ENCODE data around the gene FAM187B.

FAM187B gene

DNA sequence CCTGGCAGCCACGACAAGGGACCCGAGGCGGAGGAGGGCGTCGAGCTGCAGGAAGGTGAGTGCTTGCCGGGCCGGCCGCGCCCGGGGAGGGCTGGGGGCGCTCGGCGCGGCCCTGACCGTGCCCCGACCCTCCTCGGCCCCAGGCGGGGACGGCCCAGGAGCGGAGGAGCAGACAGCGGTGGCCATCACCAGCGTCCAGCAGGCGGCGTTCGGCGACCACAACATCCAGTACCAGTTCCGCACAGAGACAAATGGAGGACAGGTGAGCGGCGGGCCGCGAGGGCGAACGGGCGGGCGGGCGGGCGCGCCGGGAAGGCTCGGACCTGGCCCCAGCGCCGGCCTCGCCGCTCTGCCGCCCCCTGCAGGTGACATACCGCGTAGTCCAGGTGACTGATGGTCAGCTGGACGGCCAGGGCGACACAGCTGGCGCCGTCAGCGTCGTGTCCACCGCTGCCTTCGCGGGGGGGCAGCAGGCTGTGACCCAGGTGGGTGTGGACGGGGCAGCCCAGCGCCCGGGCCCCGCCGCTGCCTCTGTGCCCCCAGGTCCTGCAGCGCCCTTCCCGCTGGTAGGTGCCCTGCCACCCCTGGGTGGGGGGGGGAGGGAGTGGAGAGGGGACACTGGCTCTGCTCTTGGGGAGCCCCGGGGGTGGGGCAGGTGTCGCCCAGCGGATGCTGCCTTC, 41.0 kb upstream of the FAM187B start (continued):
- TF ChIP-seq, protein P1, sequence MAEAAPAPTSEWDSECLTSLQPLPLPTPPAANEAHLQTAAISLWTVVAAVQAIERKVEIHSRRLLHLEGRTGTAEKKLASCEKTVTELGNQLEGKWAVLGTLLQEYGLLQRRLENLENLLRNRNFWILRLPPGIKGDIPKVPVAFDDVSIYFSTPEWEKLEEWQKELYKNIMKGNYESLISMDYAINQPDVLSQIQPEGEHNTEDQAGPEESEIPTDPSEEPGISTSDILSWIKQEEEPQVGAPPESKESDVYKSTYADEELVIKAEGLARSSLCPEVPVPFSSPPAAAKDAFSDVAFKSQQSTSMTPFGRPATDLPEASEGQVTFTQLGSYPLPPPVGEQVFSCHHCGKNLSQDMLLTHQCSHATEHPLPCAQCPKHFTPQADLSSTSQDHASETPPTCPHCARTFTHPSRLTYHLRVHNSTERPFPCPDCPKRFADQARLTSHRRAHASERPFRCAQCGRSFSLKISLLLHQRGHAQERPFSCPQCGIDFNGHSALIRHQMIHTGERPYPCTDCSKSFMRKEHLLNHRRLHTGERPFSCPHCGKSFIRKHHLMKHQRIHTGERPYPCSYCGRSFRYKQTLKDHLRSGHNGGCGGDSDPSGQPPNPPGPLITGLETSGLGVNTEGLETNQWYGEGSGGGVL (tag by site-specific recombination; IDR thresholded peaks at IDR 0.05), result peak; percentile 73
- TF ChIP-seq ZNF211 (tag by site-specific recombination; IDR thresholded peaks at IDR 0.05; ENCODE audit: low read depth) (no peak), ZNF341 (tag by site-specific recombination; IDR thresholded peaks at IDR 0.05; ENCODE audit: low read depth) (peak; percentile 64), ZNF169 (tag by site-specific recombination; IDR thresholded peaks at IDR 0.05) (no peak), WT1 (tag by site-specific recombination; IDR thresholded peaks at IDR 0.05) (no peak), OVOL3 (tag by site-specific recombination; IDR thresholded peaks at IDR 0.05) (no peak), ZNF596 (tag by site-specific recombination; IDR thresholded peaks at IDR 0.05) (no peak), SP7 (tag by site-specific recombination; IDR thresholded peaks at IDR 0.05) (peak; percentile 59), ZNF777 (tag by site-specific recombination; IDR thresholded peaks at IDR 0.05; ENCODE audit: borderline replicate concordance) (peak; percentile 75; the same call in 1 of the 2 replicates), ZNF16 (tag by site-specific recombination; IDR thresholded peaks at IDR 0.05; ENCODE audit: low read depth) (no peak), ZNF274 (IDR thresholded peaks at IDR 0.05; ENCODE audit: low read length) (no peak), ZNF274 (tag by site-specific recombination; IDR thresholded peaks at IDR 0.05; ENCODE audit: borderline replicate concordance) (no peak), ZSCAN30 (tag by site-specific recombination; IDR thresholded peaks at IDR 0.05) (peak; percentile 87), ZBTB7A (tag by site-specific recombination; IDR thresholded peaks at IDR 0.05; ENCODE audit: low read depth) (peak; percentile 59; the same call in 1 of the 2 replicates), ZNF132 (tag by site-specific recombination; IDR thresholded peaks at IDR 0.05; ENCODE audit: borderline replicate concordance) (no peak), ZNF133 (tag by site-specific recombination; IDR thresholded peaks at IDR 0.05) (no peak), ZFP37 (tag by site-specific recombination; IDR thresholded peaks at IDR 0.05) (0 out of 2 replicates have a peak, but pooled peaks have one; percentile 45), ZNF302 (tag by site-specific recombination; IDR thresholded peaks at IDR 0.05; ENCODE audit: low read depth) (no peak), ZBTB20 (tag by site-specific recombination; IDR thresholded peaks at IDR 0.05) (peak; percentile 67), FEZF1 (tag by site-specific recombination; IDR thresholded peaks at IDR 0.05) (no peak), ZNF776 (tag by site-specific recombination; IDR thresholded peaks at IDR 0.05; ENCODE audit: borderline replicate concordance) (no peak), BCL11A (tag by site-specific recombination; IDR thresholded peaks at IDR 0.05; ENCODE audit: low read depth) (peak; percentile 99)
- TF ChIP-seq, protein P2, sequence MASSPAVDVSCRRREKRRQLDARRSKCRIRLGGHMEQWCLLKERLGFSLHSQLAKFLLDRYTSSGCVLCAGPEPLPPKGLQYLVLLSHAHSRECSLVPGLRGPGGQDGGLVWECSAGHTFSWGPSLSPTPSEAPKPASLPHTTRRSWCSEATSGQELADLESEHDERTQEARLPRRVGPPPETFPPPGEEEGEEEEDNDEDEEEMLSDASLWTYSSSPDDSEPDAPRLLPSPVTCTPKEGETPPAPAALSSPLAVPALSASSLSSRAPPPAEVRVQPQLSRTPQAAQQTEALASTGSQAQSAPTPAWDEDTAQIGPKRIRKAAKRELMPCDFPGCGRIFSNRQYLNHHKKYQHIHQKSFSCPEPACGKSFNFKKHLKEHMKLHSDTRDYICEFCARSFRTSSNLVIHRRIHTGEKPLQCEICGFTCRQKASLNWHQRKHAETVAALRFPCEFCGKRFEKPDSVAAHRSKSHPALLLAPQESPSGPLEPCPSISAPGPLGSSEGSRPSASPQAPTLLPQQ (tag by site-specific recombination; IDR thresholded peaks at IDR 0.05), result peak; percentile 63; the same call in 1 of the 2 replicates
- TF ChIP-seq, protein P3, sequence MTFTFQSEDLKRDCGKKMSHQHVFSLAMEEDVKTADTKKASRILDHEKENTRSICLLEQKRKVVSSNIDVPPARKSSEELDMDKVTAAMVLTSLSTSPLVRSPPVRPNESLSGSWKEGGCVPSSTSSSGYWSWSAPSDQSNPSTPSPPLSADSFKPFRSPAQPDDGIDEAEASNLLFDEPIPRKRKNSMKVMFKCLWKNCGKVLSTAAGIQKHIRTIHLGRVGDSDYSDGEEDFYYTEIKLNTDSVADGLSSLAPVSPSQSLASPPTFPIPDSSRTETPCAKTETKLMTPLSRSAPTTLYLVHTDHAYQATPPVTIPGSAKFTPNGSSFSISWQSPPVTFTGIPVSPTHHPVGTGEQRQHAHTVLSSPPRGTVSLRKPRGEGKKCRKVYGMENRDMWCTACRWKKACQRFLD (tag by site-specific recombination; IDR thresholded peaks at IDR 0.05), result no peak
- TF ChIP-seq, protein P4, sequence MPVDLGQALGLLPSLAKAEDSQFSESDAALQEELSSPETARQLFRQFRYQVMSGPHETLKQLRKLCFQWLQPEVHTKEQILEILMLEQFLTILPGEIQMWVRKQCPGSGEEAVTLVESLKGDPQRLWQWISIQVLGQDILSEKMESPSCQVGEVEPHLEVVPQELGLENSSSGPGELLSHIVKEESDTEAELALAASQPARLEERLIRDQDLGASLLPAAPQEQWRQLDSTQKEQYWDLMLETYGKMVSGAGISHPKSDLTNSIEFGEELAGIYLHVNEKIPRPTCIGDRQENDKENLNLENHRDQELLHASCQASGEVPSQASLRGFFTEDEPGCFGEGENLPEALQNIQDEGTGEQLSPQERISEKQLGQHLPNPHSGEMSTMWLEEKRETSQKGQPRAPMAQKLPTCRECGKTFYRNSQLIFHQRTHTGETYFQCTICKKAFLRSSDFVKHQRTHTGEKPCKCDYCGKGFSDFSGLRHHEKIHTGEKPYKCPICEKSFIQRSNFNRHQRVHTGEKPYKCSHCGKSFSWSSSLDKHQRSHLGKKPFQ (tag by site-specific recombination; IDR thresholded peaks at IDR 0.05), result no peak
- TF ChIP-seq, protein P5, sequence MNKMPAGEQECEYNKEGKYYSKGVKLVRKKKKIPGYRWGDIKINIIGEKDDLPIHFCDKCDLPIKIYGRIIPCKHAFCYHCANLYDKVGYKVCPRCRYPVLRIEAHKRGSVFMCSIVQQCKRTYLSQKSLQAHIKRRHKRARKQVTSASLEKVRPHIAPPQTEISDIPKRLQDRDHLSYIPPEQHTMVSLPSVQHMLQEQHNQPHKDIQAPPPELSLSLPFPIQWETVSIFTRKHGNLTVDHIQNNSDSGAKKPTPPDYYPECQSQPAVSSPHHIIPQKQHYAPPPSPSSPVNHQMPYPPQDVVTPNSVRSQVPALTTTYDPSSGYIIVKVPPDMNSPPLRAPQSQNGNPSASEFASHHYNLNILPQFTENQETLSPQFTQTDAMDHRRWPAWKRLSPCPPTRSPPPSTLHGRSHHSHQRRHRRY (tag by site-specific recombination; IDR thresholded peaks at IDR 0.05), result no peak
- TF ChIP-seq, protein P6, sequence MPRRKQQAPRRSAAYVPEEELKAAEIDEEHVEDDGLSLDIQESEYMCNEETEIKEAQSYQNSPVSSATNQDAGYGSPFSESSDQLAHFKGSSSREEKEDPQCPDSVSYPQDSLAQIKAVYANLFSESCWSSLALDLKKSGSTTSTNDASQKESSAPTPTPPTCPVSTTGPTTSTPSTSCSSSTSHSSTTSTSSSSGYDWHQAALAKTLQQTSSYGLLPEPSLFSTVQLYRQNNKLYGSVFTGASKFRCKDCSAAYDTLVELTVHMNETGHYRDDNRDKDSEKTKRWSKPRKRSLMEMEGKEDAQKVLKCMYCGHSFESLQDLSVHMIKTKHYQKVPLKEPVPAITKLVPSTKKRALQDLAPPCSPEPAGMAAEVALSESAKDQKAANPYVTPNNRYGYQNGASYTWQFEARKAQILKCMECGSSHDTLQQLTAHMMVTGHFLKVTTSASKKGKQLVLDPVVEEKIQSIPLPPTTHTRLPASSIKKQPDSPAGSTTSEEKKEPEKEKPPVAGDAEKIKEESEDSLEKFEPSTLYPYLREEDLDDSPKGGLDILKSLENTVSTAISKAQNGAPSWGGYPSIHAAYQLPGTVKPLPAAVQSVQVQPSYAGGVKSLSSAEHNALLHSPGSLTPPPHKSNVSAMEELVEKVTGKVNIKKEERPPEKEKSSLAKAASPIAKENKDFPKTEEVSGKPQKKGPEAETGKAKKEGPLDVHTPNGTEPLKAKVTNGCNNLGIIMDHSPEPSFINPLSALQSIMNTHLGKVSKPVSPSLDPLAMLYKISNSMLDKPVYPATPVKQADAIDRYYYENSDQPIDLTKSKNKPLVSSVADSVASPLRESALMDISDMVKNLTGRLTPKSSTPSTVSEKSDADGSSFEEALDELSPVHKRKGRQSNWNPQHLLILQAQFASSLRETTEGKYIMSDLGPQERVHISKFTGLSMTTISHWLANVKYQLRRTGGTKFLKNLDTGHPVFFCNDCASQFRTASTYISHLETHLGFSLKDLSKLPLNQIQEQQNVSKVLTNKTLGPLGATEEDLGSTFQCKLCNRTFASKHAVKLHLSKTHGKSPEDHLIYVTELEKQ (tag by site-specific recombination; IDR thresholded peaks at IDR 0.05; ENCODE audit: borderline replicate concordance), result no peak
- TF ChIP-seq, protein P7, sequence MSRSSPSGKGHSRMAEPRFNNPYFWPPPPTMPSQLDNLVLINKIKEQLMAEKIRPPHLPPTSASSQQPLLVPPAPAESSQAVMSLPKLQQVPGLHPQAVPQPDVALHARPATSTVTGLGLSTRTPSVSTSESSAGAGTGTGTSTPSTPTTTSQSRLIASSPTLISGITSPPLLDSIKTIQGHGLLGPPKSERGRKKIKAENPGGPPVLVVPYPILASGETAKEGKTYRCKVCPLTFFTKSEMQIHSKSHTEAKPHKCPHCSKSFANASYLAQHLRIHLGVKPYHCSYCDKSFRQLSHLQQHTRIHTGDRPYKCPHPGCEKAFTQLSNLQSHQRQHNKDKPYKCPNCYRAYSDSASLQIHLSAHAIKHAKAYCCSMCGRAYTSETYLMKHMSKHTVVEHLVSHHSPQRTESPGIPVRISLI (tag by site-specific recombination; IDR thresholded peaks at IDR 0.05), result no peak
